A549 (cell line): ENCODE results near the gene GAS5. TPM values are rescaled to one million over a fixed set of nuclear protein-coding genes. Genes with fewer than 3 reads are reported as not detected.

ENCODE experiments used
- BHLHE40 ChIP-seq: IDR thresholded peaks from 2 replicates; pipeline ENCODE4 v1.6.1; 2012; ENCODE audit warnings: low read depth, low read length, inconsistent platforms
- CEBPB ChIP-seq, 2 experiments: fragments of >200 bp in 1 of 2; sonication (Bioruptor Twin) in 1 of 2; formaldehyde crosslinking in 1 of 2; IDR thresholded peaks; 2 replicates each; pipeline ENCODE4 v1.6.1; 2012 to 2016
- EHMT2 ChIP-seq: fragments of 200-600 bp; sonication (generic); IDR thresholded peaks from 2 replicates; pipeline ENCODE4 v1.6.1; 2016; ENCODE audit warnings: antibody characterized with exemption, low read depth, mild to moderate bottlenecking, moderate library complexity
- EP300 ChIP-seq, 2 experiments: fragments of >200 bp; sonication (Bioruptor Twin); formaldehyde crosslinking; IDR thresholded peaks; 2 replicates in 1 of 2; 3 replicates in 1 of 2; pipeline ENCODE4 v1.6.1; 2016 to 2017
- FOSB ChIP-seq: fragments of 250-450 bp; sonication (Bioruptor Pico); IDR thresholded peaks from 2 replicates; pipeline ENCODE4 v1.5.0; 2020; ENCODE audit warnings: mild to moderate bottlenecking, moderate library complexity
- FOXS1 ChIP-seq: fragments of 250-450 bp; sonication (Bioruptor Pico); IDR thresholded peaks from 2 replicates; pipeline ENCODE4 v1.5.0; 2020; ENCODE audit warnings: mild to moderate bottlenecking, moderate library complexity
- HMGXB4 ChIP-seq: fragments of 250-450 bp; sonication (Bioruptor Pico); IDR thresholded peaks from 2 replicates; pipeline ENCODE4 v1.5.0; 2021; ENCODE audit warnings: mild to moderate bottlenecking, moderate library complexity, borderline replicate concordance
- HOXB5 ChIP-seq: fragments of 250-450 bp; sonication (Bioruptor Pico); IDR thresholded peaks from 2 replicates; pipeline ENCODE4 v1.5.0; 2020; ENCODE audit warnings: mild to moderate bottlenecking, moderate library complexity
- KDM1A ChIP-seq: fragments of 200-600 bp; sonication (generic); IDR thresholded peaks from 2 replicates; pipeline ENCODE4 v1.6.1; 2016; ENCODE audit warnings: low read depth, mild to moderate bottlenecking
- POLR2AphosphoS2 ChIP-seq: conservative IDR thresholded peaks from 2 replicates; pipeline ENCODE4 v1.6.1; 2012; ENCODE audit warnings: low read length, improper control_type of control experiment, inconsistent platforms
- RARB ChIP-seq: fragments of 250-450 bp; sonication (Bioruptor Pico); IDR thresholded peaks from 2 replicates; pipeline ENCODE4 v1.8.0; 2021; ENCODE audit warnings: mild to moderate bottlenecking, moderate library complexity
- RCOR1 ChIP-seq: fragments of 150-350 bp; IDR thresholded peaks from 2 replicates; pipeline ENCODE4 v1.6.1; 2014; ENCODE audit warnings: antibody characterized with exemption, low read length, low read depth
- REST ChIP-seq: fragments of 200-600 bp; sonication (generic); IDR thresholded peaks from 2 replicates; pipeline ENCODE4 v1.6.1; 2016; ENCODE audit warnings: antibody characterized with exemption, mild to moderate bottlenecking, moderate library complexity
- SMC3 ChIP-seq: fragments of >200 bp; sonication (Bioruptor Twin); formaldehyde crosslinking; IDR thresholded peaks from 3 replicates; pipeline ENCODE4 v1.6.1; 2018; ENCODE audit warnings: inconsistent platforms
- SREBF2 ChIP-seq: fragments of 450-650 bp; IDR thresholded peaks from 2 replicates; pipeline ENCODE4 v1.6.1; 2014; ENCODE audit warnings: mild to moderate bottlenecking, moderate library complexity
- TFCP2L1 ChIP-seq: fragments of 250-450 bp; sonication (Bioruptor Pico); IDR thresholded peaks from 2 replicates; pipeline ENCODE4 v1.5.0; 2021; ENCODE audit warnings: mild to moderate bottlenecking
- polyA plus RNA-seq, 4 experiments: library from polyadenylated mRNA; depleted of rRNA in 3 of 4; stranded (reverse); fragments of >200 nt; fragmentation: RNase III in 1 of 4; extraction: RNeasy Plus Mini Kit Qiagen cat#74134 plus additional on column Dnase treatment in 1 of 4; gene quantifications; 2 replicates in 3 of 4; 3 replicates in 1 of 4; pipeline ENCODE4 v1.2.3, GENCODE V29; 2011 to 2017
- TF ChIP-seq, protein P1 (sequence below): IDR thresholded peaks from 2 replicates; pipeline ENCODE4 v1.6.1; 2012; ENCODE audit warnings: low read depth, borderline replicate concordance
- TF ChIP-seq, protein P2 (sequence below): fragments of >200 bp; sonication (Bioruptor Twin); formaldehyde crosslinking; IDR thresholded peaks from 3 replicates; pipeline ENCODE4 v1.6.1; 2016
- TF ChIP-seq, protein P3 (sequence below): fragments of 150-350 bp; IDR thresholded peaks from 2 replicates; pipeline ENCODE4 v1.6.1; 2014; ENCODE audit warnings: low read depth, mild to moderate bottlenecking, low read length

Gene GAS5
- polyA plus RNA-seq, 2 of the 4 experiments (the other 2 are of a cell fraction), result 376 to 1,735 TPM

DNA sequence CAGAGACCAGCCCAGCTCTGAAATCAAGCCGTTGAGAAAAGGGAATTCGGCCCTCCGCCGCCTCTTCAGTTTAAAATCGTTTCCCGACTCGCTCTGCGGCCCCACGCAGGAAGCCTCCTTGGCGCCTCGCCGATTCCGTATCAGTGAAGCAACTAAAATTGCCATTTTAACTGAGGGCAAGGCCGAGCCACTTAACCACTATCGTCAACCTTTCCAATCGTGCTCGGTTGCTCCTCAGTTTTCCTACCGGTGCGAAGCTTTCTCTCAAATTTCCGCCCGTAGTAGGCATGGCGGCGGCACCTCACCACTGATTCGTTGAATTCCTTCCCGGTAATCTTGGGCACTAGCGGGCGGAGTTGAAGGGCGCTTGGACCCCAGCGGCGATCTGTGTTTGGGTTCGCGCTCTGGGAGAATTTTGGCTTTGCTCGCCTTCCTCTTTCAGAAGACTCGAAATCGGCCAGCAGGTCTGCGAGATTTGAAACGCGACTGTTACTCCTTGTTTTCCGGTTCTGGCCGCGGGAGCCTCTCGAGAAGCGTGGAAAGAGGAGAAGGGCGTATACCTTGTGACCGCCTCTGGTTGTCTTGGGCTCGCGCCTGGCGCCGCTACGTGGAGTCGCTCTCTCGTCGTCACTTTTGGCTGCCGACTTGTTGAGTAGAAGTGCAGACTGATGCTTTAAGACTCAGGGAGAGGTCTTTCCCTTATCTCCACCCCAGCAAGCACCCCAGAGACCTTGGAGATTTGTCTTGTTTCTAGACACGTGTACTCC lies 43.3 kb downstream of the GAS5 start, which contains the start of the genes CENPL and DARS2 (continued):
- no peak for TF ChIP-seq TFCP2L1 (CRISPR knock-in tag)
- TF ChIP-seq, protein P1, sequence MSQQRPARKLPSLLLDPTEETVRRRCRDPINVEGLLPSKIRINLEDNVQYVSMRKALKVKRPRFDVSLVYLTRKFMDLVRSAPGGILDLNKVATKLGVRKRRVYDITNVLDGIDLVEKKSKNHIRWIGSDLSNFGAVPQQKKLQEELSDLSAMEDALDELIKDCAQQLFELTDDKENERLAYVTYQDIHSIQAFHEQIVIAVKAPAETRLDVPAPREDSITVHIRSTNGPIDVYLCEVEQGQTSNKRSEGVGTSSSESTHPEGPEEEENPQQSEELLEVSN, result peak; percentile 48; the same call in 1 of the 2 replicates
- no peak for TF ChIP-seq RCOR1
- peak in 1 of 2 experiments; percentile 54; a peak in 1 of 4 replicates for TF ChIP-seq CEBPB (IDR thresholded peaks at IDR 0.05)
- no peak for TF ChIP-seq SMC3
- no peak for TF ChIP-seq FOXS1
- TF ChIP-seq, protein P2, sequence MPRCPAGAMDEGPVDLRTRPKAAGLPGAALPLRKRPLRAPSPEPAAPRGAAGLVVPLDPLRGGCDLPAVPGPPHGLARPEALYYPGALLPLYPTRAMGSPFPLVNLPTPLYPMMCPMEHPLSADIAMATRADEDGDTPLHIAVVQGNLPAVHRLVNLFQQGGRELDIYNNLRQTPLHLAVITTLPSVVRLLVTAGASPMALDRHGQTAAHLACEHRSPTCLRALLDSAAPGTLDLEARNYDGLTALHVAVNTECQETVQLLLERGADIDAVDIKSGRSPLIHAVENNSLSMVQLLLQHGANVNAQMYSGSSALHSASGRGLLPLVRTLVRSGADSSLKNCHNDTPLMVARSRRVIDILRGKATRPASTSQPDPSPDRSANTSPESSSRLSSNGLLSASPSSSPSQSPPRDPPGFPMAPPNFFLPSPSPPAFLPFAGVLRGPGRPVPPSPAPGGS, result peak; percentile 15; the same call in 2 of the 3 replicates
- TF ChIP-seq EHMT2, result no peak
- TF ChIP-seq HMGXB4 (CRISPR knock-in tag), result no peak
- no peak for TF ChIP-seq BHLHE40
- TF ChIP-seq KDM1A, result no peak
- TF ChIP-seq REST, result 0 out of 2 replicates have a peak, but pooled peaks have one; percentile 50
- no peak for TF ChIP-seq RARB
- no peak for TF ChIP-seq HOXB5 (CRISPR knock-in tag)
- TF ChIP-seq, protein P3, sequence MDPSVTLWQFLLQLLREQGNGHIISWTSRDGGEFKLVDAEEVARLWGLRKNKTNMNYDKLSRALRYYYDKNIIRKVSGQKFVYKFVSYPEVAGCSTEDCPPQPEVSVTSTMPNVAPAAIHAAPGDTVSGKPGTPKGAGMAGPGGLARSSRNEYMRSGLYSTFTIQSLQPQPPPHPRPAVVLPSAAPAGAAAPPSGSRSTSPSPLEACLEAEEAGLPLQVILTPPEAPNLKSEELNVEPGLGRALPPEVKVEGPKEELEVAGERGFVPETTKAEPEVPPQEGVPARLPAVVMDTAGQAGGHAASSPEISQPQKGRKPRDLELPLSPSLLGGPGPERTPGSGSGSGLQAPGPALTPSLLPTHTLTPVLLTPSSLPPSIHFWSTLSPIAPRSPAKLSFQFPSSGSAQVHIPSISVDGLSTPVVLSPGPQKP, result no peak
- TF ChIP-seq SREBF2, result no peak
- TF ChIP-seq EP300 (IDR thresholded peaks at IDR 0.05), result no peak
- no peak for TF ChIP-seq POLR2AphosphoS2
- TF ChIP-seq FOSB (CRISPR knock-in tag), result no peak
